ENCODE results near the gene SLC6A12.
"Not testable (repeated sequence)": the region's sequence is repeated elsewhere in the genome, so short reads cannot be mapped to it uniquely, and the experiment has no call there.

SLC6A12 gene

DNA sequence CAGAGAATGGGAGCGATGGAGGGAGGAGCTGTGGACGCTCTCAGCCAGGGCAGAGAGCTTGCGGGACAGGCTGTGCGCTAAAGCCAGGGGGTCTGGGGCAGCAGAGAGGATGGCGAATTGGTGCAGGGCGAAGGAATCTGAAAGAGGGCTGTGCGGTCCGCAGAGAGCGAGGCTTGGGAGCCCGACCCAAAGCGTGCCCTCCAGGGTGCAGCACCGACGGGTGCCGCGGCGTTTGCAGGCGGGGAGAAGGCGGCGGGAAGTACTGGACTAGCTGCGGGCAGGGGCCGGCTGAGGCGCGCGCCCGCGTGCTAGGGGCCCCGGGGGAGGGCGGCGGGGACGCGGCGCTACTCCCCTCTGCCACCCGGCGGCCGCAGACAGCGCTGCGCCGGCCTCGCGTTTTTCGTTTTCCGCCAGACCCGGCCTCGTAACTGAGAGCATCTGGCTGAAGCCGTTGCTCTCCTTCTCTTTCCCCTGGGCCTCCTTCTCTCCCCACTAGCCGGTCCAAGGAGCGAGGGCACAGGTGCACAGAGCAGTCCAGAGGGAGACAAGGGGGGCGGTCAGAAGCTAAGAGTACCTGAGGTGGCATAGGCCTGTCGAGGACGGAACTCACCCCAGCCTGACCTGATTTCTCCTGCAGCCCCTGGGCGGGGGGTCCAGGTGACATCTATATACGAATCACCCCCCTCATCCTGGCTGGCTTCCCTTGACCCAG, 24.9 kb downstream of the SLC6A12 start:
- H3K9me3 ChIP-seq (ENCODE audit: control insufficient read depth, insufficient read depth, low read length): no peaks in the 10 kb centered on the region
- no peak for DNase-seq (ENCODE audit: low read depth, low spot score)
- peaks cover 2% of the 10 kb centered on the region; the same call in 1 of the 2 replicates for H3K27me3 ChIP-seq (ENCODE audit: control insufficient read depth, insufficient read depth, low read length)
- peak overlapping the region; percentile 65; the same call in 1 of the 2 replicates for H3K4me3 ChIP-seq (ENCODE audit: low read length)
- no peaks in the 10 kb centered on the region for H3K36me3 ChIP-seq (ENCODE audit: control insufficient read depth, insufficient read depth, low read length)
- WGBS (ENCODE audit: insufficient coverage, insufficient read length): no CpG with 5 or more reads among the region's 52 CpGs
- H3K27ac ChIP-seq (ENCODE audit: low read length): no peak overlapping the region
- 0 out of 2 replicates have a peak, but pooled peaks cover 1% of the 10 kb centered on the region for H3K4me1 ChIP-seq (ENCODE audit: control insufficient read depth, insufficient read depth, low read length)

GRCh38 chr12:187986-188909, 25.7 kb downstream of the SLC6A12 start:
- H3K4me1 ChIP-seq (ENCODE audit: control insufficient read depth, insufficient read depth, low read length); H3K9me3 ChIP-seq (ENCODE audit: control insufficient read depth, insufficient read depth, low read length); H3K27ac ChIP-seq (ENCODE audit: low read length); H3K36me3 ChIP-seq (ENCODE audit: control insufficient read depth, insufficient read depth, low read length); H3K27me3 ChIP-seq (ENCODE audit: control insufficient read depth, insufficient read depth, low read length); DNase-seq (ENCODE audit: low read depth, low spot score): not testable (repeated sequence)
- peak overlapping the region; percentile 65; the same call in 1 of the 2 replicates for H3K4me3 ChIP-seq (ENCODE audit: low read length)
- no CpG with 5 or more reads among the region's 53 CpGs for WGBS (ENCODE audit: insufficient coverage, insufficient read length)

DNA sequence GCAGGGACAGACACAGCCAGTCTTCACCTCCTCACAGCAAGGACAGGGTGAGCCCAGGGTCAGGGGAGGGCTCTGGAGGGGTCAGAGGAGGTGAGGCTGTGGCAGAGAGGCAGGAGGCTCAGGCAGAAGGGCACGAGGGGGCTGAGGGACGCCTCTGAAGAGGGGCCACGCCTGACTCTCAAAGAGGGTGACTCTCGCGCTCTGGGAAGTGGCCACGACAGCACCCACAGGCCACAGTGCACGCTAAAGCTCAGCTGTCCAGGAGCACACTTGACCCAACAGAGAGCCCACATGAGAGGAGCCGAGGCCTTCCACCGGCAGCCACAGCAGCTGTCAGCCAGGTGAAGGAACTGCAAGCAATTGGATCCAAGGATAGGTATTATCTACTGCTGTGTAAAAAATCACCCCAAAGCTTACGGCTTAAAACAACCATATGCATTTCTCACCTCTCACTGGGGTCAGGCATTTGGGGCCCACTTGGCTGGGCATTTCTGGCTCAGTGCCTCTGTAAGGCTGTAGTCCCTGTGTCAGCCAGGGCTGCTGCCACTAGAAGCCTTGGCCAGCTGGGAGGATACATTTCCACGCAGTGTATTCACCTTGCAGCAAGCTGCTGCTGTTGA, 27.8 kb downstream of the SLC6A12 start:
- DNase-seq (ENCODE audit: low read depth, low spot score): no peak
- Histone ChIP-seq H3K27me3 (ENCODE audit: control insufficient read depth, insufficient read depth, low read length) (peaks cover 2% of the 10 kb centered on the region; the same call in 1 of the 2 replicates), H3K4me3 (ENCODE audit: low read length) (no peak overlapping the region), H3K9me3 (ENCODE audit: control insufficient read depth, insufficient read depth, low read length) (no peaks in the 10 kb centered on the region), H3K27ac (ENCODE audit: low read length) (no peak overlapping the region), H3K36me3 (ENCODE audit: control insufficient read depth, insufficient read depth, low read length) (no peaks in the 10 kb centered on the region), H3K4me1 (ENCODE audit: control insufficient read depth, insufficient read depth, low read length) (0 out of 2 replicates have a peak, but pooled peaks cover 1% of the 10 kb centered on the region)
- no CpG with 5 or more reads among the region's 11 CpGs for WGBS (ENCODE audit: insufficient coverage, insufficient read length)

- Histone ChIP-seq H3K4me1 (ENCODE audit: control insufficient read depth, insufficient read depth, low read length) (0 out of 2 replicates have a peak, but pooled peaks cover 1% of the 10 kb centered on the region), H3K4me3 (ENCODE audit: low read length) (no peak overlapping the region), H3K9me3 (ENCODE audit: control insufficient read depth, insufficient read depth, low read length) (no peaks in the 10 kb centered on the region), H3K36me3 (ENCODE audit: control insufficient read depth, insufficient read depth, low read length) (no peaks in the 10 kb centered on the region), H3K27ac (ENCODE audit: low read length) (no peak overlapping the region), H3K27me3 (ENCODE audit: control insufficient read depth, insufficient read depth, low read length) (peaks cover 2% of the 10 kb centered on the region; the same call in 1 of the 2 replicates)
- WGBS (ENCODE audit: insufficient coverage, insufficient read length): no CpG with 5 or more reads among the region's 8 CpGs
- no peak for DNase-seq (ENCODE audit: low read depth, low spot score)
Observed at GRCh38 chr12:185576-185955, 28.4 kb downstream of the SLC6A12 start.

DNA sequence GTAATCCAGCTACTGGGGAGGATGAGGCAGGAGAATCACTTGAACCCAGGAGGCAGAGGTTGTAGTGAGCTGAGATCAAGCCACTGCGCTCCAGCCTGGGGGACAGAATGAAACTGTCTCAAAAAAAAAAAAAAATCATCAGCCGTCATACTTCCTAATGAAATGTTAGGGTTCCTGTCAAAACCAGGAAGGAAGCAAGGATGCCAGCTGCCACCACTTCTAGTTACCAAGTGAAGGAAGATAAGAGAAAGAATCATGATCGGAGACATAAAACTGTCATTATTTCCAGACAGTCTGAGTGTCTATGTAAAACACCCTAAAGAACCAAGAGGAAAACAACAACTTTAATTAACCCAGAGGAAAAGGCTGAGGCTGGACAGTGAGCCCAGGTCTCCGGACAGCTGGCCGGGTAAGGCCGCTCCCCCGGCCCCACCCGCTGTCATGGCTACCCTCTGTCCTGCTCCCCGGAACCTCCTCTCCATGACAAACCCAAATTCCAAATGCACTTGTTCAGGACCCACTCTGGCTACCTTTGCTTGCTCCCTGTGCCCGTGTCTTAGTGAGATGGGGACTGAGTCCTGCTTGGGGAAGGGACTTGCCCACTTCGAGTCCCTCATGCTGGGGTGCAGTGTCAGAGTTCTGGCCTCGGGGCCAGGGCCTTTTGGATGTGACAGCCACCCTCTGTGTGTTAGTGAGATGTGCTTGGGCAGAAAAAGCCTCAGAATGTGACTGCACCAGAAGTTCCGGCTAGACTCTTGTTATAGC, 29.0 kb downstream of the SLC6A12 start:
- no peak overlapping the region for H3K27ac ChIP-seq (ENCODE audit: low read length)
- DNase-seq (ENCODE audit: low read depth, low spot score): no peak
- 0 out of 2 replicates have a peak, but pooled peaks cover 1% of the 10 kb centered on the region for H3K4me1 ChIP-seq (ENCODE audit: control insufficient read depth, insufficient read depth, low read length)
- H3K9me3 ChIP-seq (ENCODE audit: control insufficient read depth, insufficient read depth, low read length): no peaks in the 10 kb centered on the region
- WGBS (ENCODE audit: insufficient coverage, insufficient read length): no CpG with 5 or more reads among the region's 13 CpGs
- H3K36me3 ChIP-seq (ENCODE audit: control insufficient read depth, insufficient read depth, low read length): no peaks in the 10 kb centered on the region
- no peak overlapping the region for H3K4me3 ChIP-seq (ENCODE audit: low read length)
- H3K27me3 ChIP-seq (ENCODE audit: control insufficient read depth, insufficient read depth, low read length): peaks cover 2% of the 10 kb centered on the region; the same call in 1 of the 2 replicates

GRCh38 chr12:182381-182892, 31.5 kb downstream of the SLC6A12 start:
- H3K27me3 ChIP-seq (ENCODE audit: control insufficient read depth, insufficient read depth, low read length): no peaks in the 10 kb centered on the region
- no peaks in the 10 kb centered on the region for H3K36me3 ChIP-seq (ENCODE audit: control insufficient read depth, insufficient read depth, low read length)
- no peaks in the 10 kb centered on the region for H3K9me3 ChIP-seq (ENCODE audit: control insufficient read depth, insufficient read depth, low read length)
- H3K4me1 ChIP-seq (ENCODE audit: control insufficient read depth, insufficient read depth, low read length): peaks cover 2% of the 10 kb centered on the region; the same call in 1 of the 2 replicates
- no CpG with 5 or more reads among the region's 10 CpGs for WGBS (ENCODE audit: insufficient coverage, insufficient read length)
- no peak overlapping the region for H3K4me3 ChIP-seq (ENCODE audit: low read length)
- H3K27ac ChIP-seq (ENCODE audit: low read length): no peak overlapping the region
- DNase-seq (ENCODE audit: low read depth, low spot score): no peak

DNA sequence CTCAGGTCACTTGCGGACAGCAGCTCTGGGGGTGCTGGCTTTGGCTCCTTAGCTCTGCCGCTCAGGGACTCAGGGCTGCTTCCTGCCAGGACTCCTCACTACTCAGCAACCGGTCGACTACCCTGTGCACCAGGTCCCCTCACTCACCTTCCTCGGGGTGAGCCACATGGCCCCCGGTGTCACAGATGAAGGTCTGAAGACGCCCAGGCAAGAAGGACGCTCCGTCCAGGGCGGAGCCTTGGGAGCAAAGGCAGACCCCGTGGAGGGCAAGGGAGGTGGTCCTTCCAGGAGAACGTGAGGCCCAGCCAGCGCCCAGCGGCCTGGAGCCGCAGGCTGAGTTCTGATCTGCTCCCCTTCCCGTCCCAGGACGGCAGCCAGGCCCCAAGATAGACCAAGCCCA, 32.0 kb downstream of the SLC6A12 start:
- Histone ChIP-seq H3K27me3 (ENCODE audit: control insufficient read depth, insufficient read depth, low read length) (no peaks in the 10 kb centered on the region), H3K36me3 (ENCODE audit: control insufficient read depth, insufficient read depth, low read length) (no peaks in the 10 kb centered on the region), H3K4me3 (ENCODE audit: low read length) (no peak overlapping the region), H3K27ac (ENCODE audit: low read length) (no peak overlapping the region), H3K9me3 (ENCODE audit: control insufficient read depth, insufficient read depth, low read length) (no peaks in the 10 kb centered on the region), H3K4me1 (ENCODE audit: control insufficient read depth, insufficient read depth, low read length) (peaks cover 2% of the 10 kb centered on the region; the same call in 1 of the 2 replicates)
- WGBS (ENCODE audit: insufficient coverage, insufficient read length): no CpG with 5 or more reads among the region's 17 CpGs
- DNase-seq (ENCODE audit: low read depth, low spot score): no peak

- no CpG with 5 or more reads among the region's 8 CpGs for WGBS (ENCODE audit: insufficient coverage, insufficient read length)
- no peak overlapping the region for H3K27ac ChIP-seq (ENCODE audit: low read length)
- DNase-seq (ENCODE audit: low read depth, low spot score): no peak
- H3K36me3 ChIP-seq (ENCODE audit: control insufficient read depth, insufficient read depth, low read length): no peaks in the 10 kb centered on the region
- no peaks in the 10 kb centered on the region for H3K27me3 ChIP-seq (ENCODE audit: control insufficient read depth, insufficient read depth, low read length)
- no peaks in the 10 kb centered on the region for H3K9me3 ChIP-seq (ENCODE audit: control insufficient read depth, insufficient read depth, low read length)
- peaks cover 2% of the 10 kb centered on the region; the same call in 1 of the 2 replicates for H3K4me1 ChIP-seq (ENCODE audit: control insufficient read depth, insufficient read depth, low read length)
- no peak overlapping the region for H3K4me3 ChIP-seq (ENCODE audit: low read length)
Observed at GRCh38 chr12:180445-180844, 33.5 kb downstream of the SLC6A12 start.

DNA sequence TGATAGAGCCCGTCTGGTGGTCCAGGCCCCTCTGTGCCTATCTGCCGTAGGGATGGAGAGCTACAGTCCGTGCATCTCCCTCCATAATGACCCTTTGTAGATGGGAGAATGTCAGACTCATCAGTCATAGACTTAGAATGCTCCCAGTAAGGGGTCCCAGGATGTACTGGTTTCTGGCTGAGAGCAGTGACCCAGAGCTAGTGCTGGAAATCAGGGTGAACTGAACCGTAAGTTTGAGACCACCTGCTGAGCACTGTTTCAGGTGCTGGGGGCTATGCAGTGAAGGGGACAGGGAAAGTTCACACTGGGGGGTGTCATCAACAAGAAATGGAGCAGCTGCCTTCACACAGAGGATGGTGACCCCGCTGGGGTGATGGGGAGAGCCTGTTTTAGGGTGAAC, 34.1 kb downstream of the SLC6A12 start:
- peaks cover 2% of the 10 kb centered on the region; the same call in 1 of the 2 replicates for H3K4me1 ChIP-seq (ENCODE audit: control insufficient read depth, insufficient read depth, low read length)
- no peak overlapping the region for H3K4me3 ChIP-seq (ENCODE audit: low read length)
- H3K27ac ChIP-seq (ENCODE audit: low read length): no peak overlapping the region
- WGBS (ENCODE audit: insufficient coverage, insufficient read length): no CpG with 5 or more reads among the region's 5 CpGs
- no peaks in the 10 kb centered on the region for H3K36me3 ChIP-seq (ENCODE audit: control insufficient read depth, insufficient read depth, low read length)
- H3K27me3 ChIP-seq (ENCODE audit: control insufficient read depth, insufficient read depth, low read length): no peaks in the 10 kb centered on the region
- DNase-seq (ENCODE audit: low read depth, low spot score): no peak
- no peaks in the 10 kb centered on the region for H3K9me3 ChIP-seq (ENCODE audit: control insufficient read depth, insufficient read depth, low read length)

All from iPS DF 6.9 (cell line).